GM06990 (cell line): ENCODE results near the gene PTGIS.

Experiments used
- DNase-seq: peaks from one replicate; pipeline ENCODE4 v3.0.0-alpha.2; 2011; ENCODE audit not compliant: insufficient read length; ENCODE audit errors: extremely low read depth
- H3K27me3 ChIP-seq: replicated peaks from 2 replicates; pipeline ENCODE4 v1.6.0; 2011; ENCODE audit warnings: low read length; ENCODE audit not compliant: control insufficient read depth, insufficient read depth
- H3K36me3 ChIP-seq: 2 replicates; pipeline ENCODE4 v1.5.1; 2011; ENCODE audit warnings: low read length; ENCODE audit not compliant: control insufficient read depth, insufficient read depth
- H3K4me3 ChIP-seq: replicated peaks from 2 replicates; pipeline ENCODE4 v1.5.1; 2011; ENCODE audit warnings: low read depth, mild to moderate bottlenecking, control low read depth, low read length
- TF ChIP-seq, protein P1 (sequence below): IDR thresholded peaks from 2 replicates; pipeline ENCODE4 v1.5.1; 2011; ENCODE audit warnings: low read length, control low read depth, mild to moderate bottlenecking, inconsistent platforms; ENCODE audit not compliant: insufficient read depth, poor library complexity, severe bottlenecking

Gene PTGIS

DNA sequence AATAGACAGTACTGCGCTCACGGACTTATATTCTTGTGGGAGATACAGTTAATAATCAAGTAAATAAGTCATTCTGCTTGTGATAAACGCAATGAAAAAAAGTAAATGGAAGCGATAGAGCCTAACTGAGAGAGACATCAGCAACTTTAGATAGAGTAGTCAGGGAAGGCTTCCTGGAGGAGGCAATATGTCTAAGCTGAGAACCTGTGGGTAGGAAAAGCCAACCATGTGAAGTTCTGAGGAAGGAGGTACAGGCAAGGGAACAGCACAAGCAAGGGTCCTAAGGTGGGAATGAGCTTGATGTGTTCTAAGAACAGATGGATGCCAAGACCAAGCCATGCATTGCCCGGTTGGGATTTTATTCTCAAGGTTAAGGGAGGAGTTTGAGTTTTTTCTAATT, 78.2 kb downstream of the PTGIS start:
- Histone ChIP-seq H3K36me3 (no peaks in the 10 kb centered on the region), H3K4me3 (no peak overlapping the region), H3K27me3 (no peaks in the 10 kb centered on the region)
- TF ChIP-seq, protein P1, sequence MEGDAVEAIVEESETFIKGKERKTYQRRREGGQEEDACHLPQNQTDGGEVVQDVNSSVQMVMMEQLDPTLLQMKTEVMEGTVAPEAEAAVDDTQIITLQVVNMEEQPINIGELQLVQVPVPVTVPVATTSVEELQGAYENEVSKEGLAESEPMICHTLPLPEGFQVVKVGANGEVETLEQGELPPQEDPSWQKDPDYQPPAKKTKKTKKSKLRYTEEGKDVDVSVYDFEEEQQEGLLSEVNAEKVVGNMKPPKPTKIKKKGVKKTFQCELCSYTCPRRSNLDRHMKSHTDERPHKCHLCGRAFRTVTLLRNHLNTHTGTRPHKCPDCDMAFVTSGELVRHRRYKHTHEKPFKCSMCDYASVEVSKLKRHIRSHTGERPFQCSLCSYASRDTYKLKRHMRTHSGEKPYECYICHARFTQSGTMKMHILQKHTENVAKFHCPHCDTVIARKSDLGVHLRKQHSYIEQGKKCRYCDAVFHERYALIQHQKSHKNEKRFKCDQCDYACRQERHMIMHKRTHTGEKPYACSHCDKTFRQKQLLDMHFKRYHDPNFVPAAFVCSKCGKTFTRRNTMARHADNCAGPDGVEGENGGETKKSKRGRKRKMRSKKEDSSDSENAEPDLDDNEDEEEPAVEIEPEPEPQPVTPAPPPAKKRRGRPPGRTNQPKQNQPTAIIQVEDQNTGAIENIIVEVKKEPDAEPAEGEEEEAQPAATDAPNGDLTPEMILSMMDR, result no peak
- no peak for DNase-seq

DNA sequence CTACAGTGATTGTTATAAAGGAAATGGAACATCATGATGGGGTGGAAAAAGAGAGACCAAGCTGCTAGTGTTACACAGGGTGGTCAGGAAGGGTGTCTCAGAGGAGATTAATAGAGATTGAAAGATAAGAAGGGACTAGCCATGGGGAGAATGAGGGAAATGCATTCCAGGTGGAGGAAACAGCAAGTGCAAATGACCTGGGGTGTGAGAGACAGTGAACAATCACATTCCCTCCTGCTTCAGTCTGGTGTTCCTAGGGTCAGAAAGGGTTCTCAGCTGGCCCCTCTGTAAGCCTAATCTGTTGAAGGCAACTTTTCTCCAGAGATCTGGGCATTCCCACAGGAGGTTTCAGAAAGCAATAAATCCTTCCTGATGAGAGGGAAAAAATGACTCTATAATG, 81.9 kb downstream of the PTGIS start:
- no peaks in the 10 kb centered on the region for H3K27me3 ChIP-seq
- no peak overlapping the region for H3K4me3 ChIP-seq
- no peaks in the 10 kb centered on the region for H3K36me3 ChIP-seq
- DNase-seq, result no peak
- TF ChIP-seq, protein P1, result no peak

DNA sequence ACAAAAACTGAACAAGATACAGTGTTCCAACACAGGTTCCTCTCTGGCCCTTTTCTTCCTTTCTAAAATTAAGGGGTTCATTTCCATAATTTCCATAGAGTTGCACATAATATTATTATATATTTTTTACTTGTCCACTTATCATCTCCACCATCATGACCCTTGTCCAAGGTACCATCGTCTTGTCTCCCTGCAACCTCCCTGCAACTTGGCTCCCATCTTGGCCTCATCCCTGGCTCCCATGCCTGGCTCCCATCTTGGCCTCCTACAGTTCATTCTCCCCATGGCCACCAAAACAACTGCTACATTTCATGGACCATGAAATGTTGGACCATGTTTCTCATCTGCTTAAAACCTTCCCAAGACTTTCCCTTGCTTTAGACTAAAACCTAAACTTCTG, 82.4 kb downstream of the PTGIS start:
- TF ChIP-seq, protein P1, result no peak
- no peak for DNase-seq
- Histone ChIP-seq H3K27me3 (no peaks in the 10 kb centered on the region), H3K4me3 (no peak overlapping the region), H3K36me3 (no peaks in the 10 kb centered on the region)

DNA sequence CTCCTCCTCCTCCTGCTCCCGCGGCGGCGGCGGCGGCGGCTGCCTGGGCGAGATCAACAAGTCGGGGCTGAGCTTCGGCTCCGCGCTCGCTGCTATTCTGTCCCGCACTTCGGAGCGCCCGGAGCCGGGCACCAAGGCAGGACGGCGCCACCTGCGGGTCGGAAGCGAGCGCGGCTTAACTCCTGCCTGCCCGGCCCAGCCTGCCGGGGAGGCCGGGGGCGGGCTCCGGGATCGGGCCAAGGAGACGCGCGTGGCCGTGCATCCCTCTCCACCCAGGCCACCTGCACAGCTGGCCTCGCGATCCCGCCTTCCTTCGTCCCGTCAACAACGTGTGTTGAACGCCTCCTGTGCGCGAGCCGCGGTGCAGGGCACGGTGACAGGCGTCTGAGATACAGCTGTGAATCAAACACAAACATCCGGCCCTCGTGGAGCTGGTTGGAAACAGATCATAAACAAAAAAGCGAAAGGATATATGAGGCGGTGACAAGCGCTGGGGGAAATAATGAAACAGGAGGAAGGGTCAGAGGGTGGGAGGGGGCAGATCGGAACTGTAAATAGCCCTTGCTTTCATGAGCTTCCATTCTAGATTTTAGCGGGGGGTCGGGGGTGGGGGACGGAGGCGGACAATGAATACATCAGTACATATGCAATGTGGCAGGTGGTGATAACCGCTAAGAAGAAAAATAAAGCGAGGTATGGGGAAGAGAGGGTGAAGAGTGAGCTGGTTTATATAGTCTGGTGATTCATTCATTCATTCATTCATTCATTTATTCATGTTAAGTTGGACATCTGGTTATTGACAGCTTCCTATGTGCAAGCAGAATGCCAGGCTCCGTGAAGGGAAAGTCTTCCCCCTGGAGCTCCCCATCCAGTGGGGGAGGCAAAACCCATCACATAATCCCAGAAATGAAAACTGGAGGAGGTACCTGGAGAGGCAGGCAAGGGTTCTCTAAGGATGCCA, 83.5 kb downstream of the PTGIS start:
- peak overlapping the region; percentile 43 for H3K4me3 ChIP-seq
- no peaks in the 10 kb centered on the region for H3K36me3 ChIP-seq
- no peaks in the 10 kb centered on the region for H3K27me3 ChIP-seq
- TF ChIP-seq, protein P1, result peak; percentile 53
- peak; percentile 43 for DNase-seq

DNA sequence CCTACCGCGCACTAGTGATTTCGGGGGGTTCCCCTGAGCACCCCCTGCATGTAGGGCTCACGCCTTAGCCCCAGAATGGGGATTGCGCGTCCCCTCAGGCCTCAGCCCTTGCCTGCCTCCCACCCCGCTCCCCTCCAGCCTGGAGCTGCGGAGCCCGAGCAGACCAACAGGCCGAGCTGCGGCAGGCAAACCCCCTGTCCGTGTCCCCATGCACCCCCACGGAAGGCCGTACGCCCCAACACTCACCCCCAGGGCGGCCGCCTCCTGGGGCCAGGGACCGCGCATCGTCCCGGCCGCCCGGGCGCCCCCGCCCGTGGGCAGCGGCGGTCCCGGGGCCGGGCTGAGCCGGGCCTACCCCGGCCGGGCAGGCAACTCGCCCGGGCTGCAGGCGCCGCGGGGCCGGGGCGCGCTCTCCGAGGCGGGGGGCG, 84.2 kb downstream of the PTGIS start:
- Histone ChIP-seq H3K27me3 (no peaks in the 10 kb centered on the region), H3K36me3 (no peaks in the 10 kb centered on the region), H3K4me3 (no peak overlapping the region)
- TF ChIP-seq, protein P1, result no peak
- no peak for DNase-seq
